ENCODE measurements around the gene FBXO28.

FBXO28 gene

DNA sequence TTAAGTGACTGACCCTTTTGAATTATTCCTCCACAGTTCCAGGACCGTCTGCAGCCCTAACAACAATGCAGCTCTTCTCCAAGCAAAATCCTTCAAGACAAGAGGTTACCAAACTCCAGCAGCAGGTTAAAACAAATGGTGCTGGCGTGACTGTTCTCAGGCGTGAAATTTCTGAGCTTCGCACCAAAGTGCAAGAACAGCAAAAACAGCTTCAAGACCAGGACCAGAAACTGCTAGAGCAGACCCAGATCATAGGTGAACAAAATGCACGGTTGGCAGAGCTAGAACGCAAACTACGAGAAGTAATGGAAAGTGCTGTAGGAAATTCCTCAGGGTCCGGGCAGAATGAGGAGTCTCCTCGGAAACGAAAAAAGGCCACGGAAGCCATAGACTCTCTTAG is 43.4 kb downstream of the FBXO28 start:
- no peak for DNase-seq (ENCODE audit: low read depth, low spot score)

DNA sequence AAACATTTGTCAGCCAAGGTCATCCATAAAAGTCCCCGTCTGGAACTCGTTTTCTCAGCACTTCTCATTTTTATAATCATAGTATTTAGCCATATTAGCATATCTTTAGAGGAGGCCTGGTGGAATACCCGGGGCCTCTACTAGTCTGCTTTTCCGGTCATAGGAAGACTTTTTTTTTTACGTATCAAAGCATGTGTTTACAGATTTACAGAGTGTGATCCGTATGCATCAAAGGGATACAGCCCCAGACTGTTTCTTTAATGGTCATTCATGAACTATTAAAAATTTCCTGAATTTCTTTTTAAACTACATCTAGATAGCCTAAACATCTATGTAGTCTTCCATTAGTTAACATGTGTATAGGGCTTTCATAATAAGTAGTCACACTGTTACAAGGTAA is 45.6 kb downstream of the FBXO28 start:
- no peak for DNase-seq (ENCODE audit: low read depth, low spot score)

DNA sequence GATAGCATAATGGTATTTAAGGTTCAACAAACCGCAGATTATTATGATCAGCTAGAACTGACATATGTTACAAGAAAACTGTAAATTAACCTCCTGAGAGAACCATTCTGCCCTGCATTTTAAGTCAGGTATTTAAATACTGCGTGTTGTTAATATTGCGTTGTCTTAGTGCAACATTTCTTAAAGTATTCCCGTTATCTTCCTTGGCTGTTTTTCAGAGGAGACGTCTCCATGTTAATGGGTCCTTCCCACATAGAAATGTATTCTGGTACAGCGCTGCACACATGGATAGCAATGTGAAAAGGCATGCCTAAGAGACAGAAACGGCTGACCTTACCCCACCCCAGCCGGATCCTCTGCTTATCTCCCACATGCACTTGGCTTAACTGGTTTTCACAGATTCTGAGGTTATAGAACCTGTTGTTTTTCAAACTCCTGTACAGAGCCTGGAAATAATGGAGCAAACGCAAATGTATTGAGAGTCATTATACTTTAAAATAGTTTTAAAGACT is 46.3 kb downstream of the FBXO28 start:
- DNase-seq (ENCODE audit: low read depth, low spot score): no peak

DNA sequence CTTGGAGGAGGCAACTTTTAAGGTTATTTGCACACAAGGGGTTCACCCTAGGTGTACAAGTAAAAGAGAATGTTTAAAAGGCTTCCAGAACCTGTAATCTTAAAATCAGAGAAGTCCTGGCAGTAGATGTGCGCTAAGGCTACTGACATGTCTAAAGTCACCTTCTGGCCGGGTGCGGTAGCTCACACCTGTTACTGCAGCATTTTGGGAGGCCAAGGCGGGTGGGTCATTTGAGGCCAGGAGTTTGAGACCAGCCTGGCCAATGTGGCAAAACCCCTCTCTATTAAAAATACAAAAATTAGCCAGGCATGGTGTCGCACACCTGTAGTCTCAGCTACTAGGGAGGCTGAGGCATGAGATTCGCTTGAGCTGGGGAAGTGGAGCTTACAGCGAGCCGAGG is 48.9 kb downstream of the FBXO28 start:
- DNase-seq (ENCODE audit: low read depth, low spot score): no peak

DNA sequence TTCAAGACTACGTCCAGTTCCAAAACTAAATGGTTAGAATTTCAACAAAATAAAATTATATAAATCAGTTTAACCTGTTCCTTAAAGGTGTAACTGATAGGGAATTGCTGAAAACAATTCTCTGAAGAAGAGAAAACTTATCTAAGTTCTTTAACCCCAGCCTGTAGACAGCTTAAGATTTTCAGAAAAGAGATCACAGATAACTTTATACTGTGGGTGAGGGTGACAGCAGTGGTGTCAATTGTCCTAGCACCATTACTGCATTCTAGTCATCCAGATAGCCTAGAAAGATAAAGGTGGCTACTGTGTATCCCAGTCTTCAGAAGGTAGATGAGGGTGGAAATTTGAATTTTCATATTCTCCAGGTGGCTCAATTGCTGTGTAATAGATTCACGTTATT is 49.4 kb downstream of the FBXO28 start:
- no peak for DNase-seq (ENCODE audit: low read depth, low spot score)

DNA sequence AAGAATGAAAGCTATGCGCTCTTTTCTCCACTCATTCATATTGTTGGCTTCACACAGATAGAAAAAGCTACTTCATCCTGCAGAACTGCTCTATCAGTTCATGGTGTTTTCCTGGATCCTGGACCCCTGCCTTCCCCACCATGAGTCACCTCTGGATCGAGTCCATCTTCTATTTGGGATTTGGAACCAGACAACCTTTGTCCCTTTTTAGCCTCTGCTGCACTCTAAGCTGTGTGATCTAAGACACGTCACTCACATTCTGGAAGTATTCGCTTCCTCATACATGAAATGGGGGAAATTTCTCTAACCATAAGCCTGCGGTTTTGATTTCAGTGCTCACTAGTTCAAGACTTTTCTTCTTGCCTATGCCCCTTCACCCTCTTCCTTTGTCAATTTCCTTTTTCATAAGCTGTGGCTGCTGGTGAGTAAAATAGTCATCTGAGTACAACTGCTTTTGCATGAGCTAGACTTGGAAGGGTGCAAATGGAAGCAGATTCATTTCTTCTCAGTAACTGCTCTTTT is 55.0 kb downstream of the FBXO28 start:
- no peak for DNase-seq (ENCODE audit: low read depth, low spot score)

DNA sequence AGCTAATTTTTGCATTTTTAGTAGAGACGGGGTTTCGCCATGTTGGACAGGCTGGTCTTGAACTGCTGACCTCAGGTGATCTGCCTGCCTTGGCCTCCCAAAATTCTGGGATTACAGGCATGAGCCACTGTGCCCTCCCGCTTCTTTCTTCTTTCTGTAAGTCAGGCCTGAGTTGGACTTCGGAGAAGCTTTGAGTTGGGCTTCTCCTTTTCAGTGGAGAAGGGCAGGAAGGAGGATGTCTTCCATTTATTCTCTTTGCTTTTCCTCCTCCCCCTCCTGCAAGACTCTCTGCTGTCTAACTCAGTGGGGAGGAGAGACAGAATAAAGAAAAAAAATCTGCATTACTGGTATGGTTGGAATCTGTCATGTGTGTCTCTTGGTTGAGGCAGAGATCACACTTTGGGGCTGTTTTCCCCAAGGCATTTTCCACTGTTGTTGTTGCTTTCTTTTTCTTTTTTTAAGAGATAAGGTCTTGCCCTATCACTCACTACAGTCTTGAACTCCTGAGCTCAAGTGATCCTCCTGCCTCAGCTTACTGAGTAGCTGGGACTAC is 55.9 kb downstream of the FBXO28 start:
- peak; percentile 71 for DNase-seq (ENCODE audit: low read depth, low spot score)

DNA sequence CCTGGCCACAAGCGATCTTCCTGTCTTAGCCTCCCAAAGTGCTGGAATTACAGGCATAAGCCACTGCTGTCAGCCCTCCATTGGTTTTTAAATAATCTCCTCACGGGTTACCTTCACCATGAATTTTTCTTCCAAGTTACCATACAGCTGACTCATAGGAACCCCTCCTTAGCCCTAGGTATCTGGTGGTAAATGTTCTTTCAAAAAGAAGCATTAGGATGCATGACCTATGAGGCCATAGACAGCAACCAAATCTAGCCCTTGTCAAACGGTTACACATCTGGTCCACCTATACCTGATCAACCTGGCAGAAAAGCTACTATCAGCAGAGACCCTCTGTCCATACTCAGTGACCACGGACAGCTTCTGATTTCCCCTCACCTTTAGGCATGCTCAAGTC is 56.4 kb downstream of the FBXO28 start:
- no peak for DNase-seq (ENCODE audit: low read depth, low spot score)

DNA sequence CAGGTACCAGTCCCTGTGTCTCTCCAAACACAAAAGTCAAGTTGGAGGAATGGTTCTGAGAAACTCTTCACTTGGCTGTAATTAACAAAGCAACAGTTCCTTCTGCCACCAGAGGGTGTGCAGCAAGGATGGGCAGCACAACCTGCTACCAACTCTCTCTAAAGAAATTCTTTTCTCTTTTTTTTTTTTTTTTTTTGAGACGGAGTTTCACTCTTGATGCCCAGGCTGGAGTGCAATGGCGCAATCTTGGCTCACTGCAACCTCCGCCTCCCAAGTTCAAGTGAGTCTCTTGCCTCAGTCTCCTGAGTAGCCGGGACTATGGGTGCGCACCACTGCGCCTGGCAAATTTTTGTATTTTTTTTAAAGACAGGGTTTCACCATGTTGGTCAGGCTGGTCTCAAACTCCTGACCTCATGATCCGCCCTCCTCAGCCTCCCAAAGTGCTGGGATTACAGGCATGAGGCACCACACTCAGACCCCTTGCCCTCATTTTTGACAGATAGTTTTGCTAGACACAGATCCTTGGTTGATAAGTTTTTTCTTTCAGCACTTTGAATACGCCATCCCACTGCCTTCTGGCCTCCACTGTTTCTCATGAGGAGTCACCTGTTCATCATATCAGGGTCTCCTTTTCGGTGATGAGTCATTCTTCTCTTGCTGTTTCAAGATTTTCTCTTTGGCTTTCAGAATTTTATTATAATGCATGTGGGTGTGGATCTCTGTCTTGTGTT is 57.0 kb downstream of the FBXO28 start:
- DNase-seq (ENCODE audit: low read depth, low spot score): peak; percentile 40

DNA sequence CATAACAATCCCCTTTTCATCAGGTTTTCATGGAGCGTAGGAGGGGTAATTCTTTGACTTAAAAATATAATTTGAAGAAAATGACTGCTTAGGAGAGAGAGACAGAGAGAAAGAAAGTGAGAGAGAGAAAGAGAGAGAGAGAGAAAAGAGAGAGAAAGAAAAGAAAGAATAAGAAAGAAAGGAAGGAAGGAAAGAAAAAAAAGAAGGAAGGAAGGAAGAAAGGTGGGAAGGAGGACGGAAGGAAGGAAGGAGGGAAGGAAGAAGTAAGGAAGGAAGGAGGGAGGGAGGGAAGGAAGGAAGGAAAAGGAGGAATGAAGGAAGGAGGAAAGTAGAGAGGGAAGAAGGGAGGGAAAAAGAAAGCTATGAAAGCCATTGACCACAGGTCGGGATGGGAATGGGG is 58.3 kb downstream of the FBXO28 start:
- no peak for DNase-seq (ENCODE audit: low read depth, low spot score)

DNA sequence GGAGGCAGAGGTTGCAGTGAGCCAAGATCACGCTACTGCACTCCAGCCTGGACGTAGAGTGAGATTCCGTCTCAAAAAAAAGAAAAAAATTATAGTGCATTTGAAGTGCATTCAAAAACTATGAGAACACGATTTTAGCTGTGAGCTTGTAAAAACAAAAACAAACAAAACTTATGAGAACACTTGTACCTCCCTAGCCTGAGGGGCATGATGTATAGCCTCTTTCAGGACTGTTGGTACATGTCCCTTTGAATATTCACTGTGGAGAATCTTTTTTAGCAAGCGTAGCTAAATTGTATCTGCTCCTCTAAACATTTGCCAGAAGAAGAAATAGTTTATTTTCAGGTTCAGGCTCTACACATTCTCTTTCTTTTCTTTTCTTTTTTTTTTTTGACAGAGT is 59.6 kb downstream of the FBXO28 start:
- DNase-seq (ENCODE audit: low read depth, low spot score): no peak

DNA sequence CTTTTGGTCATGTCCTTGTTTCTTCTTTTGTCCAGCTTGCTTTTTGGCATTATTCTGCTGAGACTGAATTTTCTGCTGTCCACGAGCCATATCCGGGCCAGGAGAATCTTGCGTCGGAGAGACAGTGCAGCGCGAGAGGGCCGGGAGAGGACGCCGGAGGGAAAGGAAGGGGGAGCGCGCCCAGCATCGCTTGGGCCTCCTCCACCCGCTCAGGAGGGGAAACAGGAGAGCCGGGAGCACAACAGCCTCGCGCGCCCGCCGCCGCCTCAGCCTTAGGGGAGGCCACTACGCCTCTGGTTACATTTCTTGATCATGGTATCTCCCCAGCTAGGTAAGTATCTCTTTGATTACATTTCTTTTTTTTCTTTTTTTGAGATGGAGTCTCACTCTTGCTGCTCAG is 61.7 kb downstream of the FBXO28 start:
- peak; percentile 82 for DNase-seq (ENCODE audit: low read depth, low spot score)

DNA sequence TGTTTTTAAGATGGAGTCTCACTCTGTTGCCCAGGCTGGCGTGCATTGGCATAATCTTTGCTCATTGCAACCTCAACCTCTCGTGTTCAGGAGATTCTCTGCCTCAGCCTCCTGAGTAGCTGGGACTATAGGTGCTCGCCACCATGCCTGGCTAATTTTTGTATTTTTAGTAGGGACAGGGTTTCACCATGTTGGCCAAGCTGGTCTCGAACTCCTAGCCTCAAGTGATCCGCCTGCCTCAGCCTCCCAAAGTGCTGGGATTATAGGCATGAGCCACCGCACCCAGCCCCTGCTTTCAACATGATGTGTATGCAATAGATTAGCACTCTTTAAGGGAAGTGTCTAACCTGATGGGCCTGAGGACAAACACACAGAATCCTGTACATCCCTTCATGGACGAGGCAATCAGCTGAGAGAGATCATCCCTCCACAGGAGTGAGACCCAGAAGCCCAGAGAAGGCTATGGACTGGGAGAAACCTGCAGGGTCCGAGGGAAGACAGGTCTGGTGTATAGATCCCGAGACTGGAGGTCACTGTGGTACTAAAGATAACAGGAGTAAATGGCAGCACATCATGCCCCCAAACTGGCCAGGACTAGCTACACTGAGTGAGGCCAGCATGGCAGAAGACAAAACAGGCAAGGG is 63.6 kb downstream of the FBXO28 start:
- DNase-seq (ENCODE audit: low read depth, low spot score): no peak

DNA sequence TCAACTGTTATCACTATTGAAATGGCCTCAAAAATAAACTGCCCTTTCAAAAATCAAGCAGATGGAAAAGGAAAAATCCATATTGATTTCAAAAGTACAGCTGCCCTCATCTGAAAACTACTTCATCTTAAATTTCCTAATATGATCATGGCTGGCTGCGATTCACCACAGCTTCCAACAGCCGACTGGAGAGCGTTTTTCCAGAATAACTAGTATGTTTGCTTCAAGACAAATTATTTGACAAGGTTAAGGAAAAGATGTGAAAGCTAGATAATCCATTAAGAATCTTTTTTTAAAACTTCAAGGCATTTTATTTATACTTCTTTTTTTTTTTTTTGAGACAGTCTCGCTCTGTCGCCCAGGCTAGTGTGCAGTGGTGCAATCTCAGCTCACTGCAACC is 65.0 kb downstream of the FBXO28 start:
- DNase-seq (ENCODE audit: low read depth, low spot score): no peak

DNA sequence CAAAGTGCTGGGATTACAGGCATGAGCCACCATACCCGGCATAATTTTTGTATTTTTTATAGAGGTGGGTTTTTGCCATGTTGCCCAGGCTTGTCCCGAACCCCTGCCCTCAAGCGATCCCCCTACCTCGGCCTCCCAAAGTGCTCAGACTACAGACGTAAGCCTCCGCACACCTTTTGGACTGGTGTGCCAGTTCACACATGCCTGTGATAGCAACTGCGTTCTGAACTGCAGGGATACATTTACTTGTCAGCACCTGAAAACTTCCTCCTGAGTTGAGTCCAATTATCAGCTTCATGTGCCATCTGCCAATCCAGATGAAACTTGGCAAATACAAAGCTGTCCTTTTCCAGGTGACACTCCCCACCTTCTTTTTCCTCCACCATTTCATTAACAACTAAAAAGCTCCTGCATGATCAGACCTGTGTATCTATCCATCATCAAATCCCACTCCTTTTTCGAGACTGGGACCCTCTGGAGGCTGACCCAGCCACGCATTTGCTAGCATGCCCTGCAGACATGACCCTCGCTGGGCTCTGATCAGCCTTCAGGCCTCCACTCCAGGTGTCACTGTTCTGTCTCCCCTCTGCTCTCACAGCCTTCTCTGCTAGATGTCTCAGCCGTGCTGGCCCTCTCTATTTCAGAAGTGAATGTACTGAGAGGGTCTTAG is 67.0 kb downstream of the FBXO28 start:
- DNase-seq (ENCODE audit: low read depth, low spot score): no peak

DNA sequence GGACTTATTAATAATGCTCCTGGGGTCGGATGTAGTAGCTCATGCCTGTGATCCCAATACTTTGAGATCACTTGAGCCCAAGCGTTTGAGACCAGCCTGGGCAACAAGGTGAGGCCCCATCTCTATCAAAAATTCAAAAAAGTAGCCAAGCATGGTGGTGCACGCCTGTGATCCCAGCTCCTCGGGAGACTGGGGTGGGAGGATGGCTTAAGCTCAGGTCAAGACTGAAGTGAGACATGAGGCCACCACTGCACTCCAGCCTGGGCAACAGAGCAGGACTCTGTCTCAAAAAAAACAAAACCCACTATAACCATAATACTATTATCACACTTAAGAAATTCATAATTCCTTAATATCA is 67.5 kb downstream of the FBXO28 start:
- no peak for DNase-seq (ENCODE audit: low read depth, low spot score)

DNA sequence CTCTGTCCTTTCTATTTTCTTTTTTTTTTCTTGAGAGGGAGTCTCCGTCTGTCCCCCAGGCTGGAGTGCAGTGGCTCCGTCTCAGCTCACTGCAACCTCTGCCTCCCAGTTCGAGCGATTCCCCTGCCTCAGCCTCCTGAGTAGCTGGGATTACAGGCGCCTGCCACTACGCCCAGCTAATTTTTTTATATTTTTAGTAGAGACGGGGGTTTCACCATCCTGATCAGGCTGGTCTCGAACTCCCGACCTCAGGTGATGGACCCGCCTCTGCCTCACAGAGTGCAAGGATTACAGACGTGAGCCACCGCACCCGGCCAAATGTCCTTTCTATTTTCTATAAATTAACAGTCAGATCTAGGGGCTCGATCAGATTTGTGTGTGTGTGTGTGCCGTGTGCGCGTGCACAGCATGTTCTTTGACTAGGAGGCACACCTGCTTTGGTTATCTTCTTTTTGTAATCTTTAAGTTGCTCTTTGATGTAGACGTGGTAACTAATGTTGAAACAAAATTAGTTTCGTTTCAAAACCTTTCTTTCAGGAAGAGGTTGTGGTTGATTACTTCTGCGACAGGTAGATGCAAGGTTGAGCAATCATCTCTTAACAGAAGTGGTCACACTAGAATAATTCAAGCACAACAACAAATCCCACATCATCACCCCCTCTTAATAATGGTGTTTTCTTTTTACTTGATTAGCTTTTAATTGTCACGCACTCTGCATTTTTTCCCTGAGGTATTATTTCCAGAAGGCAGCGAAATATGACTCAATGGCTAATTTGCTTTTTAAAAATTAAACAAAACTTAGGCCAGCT is 68.3 kb downstream of the FBXO28 start:
- DNase-seq (ENCODE audit: low read depth, low spot score): no peak

DNA sequence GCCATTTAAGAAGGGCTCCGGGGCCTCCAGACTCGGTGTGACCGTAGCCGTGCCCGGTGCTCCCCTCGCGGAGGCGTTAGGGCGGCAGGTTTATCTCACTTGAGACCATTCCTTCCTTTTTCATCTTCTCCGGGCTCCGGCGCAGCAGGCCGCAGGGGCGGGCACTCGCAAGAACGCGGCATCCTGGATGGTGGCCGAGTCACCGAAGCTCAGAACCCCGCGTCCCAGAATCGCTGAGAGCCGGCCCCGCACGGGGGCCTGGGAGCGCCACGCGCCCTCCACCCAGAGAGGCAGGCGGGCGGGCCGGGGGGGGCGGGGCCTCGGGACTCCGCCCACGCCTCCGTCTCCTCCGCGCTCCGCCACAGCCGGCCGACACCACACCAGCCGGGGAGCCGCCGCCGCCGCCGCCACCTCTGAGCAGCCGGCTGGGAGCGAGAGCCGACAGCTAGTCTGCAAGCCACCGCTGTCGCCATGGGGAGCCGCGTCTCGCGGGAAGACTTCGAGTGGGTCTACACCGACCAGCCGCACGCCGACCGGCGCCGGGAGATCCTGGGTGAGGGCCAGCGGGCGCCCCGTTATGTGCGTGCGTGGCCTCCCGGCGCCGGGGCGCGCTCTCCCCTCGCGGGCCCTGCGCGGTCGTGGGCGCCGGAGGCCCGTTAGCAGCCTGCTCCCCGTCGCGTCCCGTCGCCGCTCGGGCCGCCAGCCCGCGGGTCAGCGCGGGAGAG is 69.1 kb downstream of the FBXO28 start, which contains the start of gene DEGS1:
Gene DEGS1, plus strand, starts transcription at position 375 of the 725 bp plus-strand sequence. Its CDS starts 97 bp downstream, at position 472.
- peak; percentile 94 for DNase-seq (ENCODE audit: low read depth, low spot score)

DNA sequence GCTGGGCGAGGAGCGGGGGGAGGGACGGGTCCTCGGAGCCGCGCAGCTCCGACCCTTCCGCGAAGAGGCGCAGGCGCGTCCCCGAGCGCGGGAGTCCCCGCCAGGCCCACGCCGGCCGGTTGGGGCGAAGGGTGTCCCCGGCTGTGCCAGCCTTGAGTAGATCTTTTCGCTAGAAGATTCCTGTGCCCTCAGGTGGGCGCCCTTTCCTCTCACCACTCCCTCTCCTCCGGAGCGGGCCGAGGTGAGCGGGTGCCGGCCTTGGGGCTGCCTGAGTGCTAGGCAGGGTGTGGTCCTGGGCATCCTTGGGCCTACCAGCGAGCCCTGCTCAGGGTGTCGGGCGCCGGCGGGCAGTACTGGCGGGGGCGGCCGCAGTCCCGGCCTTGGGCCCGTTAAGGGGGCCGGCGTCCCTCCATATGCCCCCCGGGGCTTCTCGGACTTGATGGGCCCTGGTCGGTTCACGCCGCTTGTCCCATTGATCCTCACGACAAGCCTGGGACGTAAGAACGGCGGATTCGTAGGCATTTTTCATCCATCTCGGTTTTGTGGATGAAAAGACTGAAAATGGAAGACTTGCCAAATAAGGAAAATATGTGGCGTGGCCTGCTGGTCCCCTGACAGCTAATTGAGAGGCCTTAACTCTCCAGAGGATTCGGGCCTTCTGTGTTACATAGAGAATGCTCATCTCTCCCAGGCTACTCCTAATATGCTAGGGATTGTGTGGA is 69.8 kb downstream of the FBXO28 start:
- DNase-seq (ENCODE audit: low read depth, low spot score): peak; percentile 76

DNA sequence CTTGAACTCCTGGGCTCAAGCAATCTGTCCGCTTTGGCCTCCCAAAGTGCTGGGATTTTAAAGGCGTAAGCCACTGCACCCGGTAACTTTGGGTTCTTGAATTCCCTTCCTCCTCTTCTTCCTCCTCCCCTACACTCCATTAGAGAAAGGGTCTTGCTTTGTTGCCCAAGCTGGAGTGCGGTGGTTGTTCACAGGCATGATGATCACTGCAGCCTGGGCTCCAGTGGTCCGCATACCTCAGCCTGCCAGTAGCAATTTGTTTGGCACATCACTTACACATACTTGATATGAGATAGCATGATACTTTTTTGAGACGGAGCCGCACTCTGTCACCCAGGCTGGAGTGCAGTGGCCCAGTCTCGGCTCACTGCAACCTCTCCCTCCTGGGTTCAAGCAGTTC is 71.3 kb downstream of the FBXO28 start:
- DNase-seq (ENCODE audit: low read depth, low spot score): no peak
